ENCODE measurements around the gene OR52I2. TPM values are rescaled to one million over a fixed set of nuclear protein-coding genes. Genes with fewer than 3 reads are reported as not detected.
A peak's percentile ranks its signal among the peaks of the same experiment; 100 is the strongest.

The OR52I2 gene
- total RNA-seq, 1 experiment from 2014 or later, result not detected

DNA sequence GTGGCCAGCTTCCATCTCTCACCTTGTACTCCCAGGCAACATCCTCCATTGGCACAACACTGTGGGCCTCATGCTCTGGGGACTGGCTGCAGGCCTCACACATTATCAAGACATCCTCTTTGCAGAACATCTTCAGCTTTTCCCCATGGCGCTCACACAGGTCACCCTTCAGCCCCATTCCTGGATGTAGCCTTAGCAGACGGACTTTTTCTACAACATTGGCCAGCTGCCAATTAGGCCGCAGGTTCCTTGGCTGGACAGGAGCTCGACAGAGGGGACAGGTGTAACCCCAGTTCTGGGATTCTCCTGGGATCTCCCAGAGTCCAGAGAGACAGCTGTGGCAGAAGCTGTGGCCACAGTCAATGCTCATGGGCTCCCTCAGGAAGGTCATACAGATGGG, 23.5 kb downstream of the OR52I2 start:
- Histone ChIP-seq H3K4me1 (ENCODE audit: control insufficient read depth, insufficient read depth, low read length) (peaks cover 10% of the 10 kb centered on the region; the same call in 1 of the 2 replicates), H3K36me3 (ENCODE audit: control insufficient read depth, insufficient read depth, low read length) (no peaks in the 10 kb centered on the region), H3K27me3 (ENCODE audit: control insufficient read depth, insufficient read depth, low read length) (no peaks in the 10 kb centered on the region), H3K27ac (ENCODE audit: low read length) (no peak overlapping the region), H3K9me3 (ENCODE audit: control insufficient read depth, insufficient read depth, low read depth, low read length) (no peaks in the 10 kb centered on the region), H3K4me3 (ENCODE audit: low read depth in 2 of 2, low read length in 2 of 2) (no peak overlapping the region)
- intact Hi-C loops (cut with micrococcal nuclease; ENCODE audit: unreplicated experiment) (loop anchor here (10.0 kb wide), 1 partner anchor 420 kb away; no protein-coding TSS in a partner anchor), in situ Hi-C loops (cut with HindIII; ENCODE audit: low pct_unique_long_range_greater_than_20kb, low sequenced_read_pairs) (no loop called here)
- CTCF ChIA-PET, result no interaction called here
- TF ChIP-seq, protein P1, sequence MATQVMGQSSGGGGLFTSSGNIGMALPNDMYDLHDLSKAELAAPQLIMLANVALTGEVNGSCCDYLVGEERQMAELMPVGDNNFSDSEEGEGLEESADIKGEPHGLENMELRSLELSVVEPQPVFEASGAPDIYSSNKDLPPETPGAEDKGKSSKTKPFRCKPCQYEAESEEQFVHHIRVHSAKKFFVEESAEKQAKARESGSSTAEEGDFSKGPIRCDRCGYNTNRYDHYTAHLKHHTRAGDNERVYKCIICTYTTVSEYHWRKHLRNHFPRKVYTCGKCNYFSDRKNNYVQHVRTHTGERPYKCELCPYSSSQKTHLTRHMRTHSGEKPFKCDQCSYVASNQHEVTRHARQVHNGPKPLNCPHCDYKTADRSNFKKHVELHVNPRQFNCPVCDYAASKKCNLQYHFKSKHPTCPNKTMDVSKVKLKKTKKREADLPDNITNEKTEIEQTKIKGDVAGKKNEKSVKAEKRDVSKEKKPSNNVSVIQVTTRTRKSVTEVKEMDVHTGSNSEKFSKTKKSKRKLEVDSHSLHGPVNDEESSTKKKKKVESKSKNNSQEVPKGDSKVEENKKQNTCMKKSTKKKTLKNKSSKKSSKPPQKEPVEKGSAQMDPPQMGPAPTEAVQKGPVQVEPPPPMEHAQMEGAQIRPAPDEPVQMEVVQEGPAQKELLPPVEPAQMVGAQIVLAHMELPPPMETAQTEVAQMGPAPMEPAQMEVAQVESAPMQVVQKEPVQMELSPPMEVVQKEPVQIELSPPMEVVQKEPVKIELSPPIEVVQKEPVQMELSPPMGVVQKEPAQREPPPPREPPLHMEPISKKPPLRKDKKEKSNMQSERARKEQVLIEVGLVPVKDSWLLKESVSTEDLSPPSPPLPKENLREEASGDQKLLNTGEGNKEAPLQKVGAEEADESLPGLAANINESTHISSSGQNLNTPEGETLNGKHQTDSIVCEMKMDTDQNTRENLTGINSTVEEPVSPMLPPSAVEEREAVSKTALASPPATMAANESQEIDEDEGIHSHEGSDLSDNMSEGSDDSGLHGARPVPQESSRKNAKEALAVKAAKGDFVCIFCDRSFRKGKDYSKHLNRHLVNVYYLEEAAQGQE (IDR thresholded peaks at IDR 0.05; ENCODE audit: insufficient read depth in 1 of 2, low read depth in 2 of 2, low read length in 1 of 2), result no peak
- TF ChIP-seq SIN3A (IDR thresholded peaks at IDR 0.05; ENCODE audit: borderline replicate concordance, insufficient read depth, low read depth, low read length) (no peak), TCF7L2 (IDR thresholded peaks at IDR 0.05; ENCODE audit: low read depth, low read length) (no peak), POLR2AphosphoS5 (IDR thresholded peaks at IDR 0.05; ENCODE audit: low read depth, low read length) (no peak)
- TF ChIP-seq, protein P2, sequence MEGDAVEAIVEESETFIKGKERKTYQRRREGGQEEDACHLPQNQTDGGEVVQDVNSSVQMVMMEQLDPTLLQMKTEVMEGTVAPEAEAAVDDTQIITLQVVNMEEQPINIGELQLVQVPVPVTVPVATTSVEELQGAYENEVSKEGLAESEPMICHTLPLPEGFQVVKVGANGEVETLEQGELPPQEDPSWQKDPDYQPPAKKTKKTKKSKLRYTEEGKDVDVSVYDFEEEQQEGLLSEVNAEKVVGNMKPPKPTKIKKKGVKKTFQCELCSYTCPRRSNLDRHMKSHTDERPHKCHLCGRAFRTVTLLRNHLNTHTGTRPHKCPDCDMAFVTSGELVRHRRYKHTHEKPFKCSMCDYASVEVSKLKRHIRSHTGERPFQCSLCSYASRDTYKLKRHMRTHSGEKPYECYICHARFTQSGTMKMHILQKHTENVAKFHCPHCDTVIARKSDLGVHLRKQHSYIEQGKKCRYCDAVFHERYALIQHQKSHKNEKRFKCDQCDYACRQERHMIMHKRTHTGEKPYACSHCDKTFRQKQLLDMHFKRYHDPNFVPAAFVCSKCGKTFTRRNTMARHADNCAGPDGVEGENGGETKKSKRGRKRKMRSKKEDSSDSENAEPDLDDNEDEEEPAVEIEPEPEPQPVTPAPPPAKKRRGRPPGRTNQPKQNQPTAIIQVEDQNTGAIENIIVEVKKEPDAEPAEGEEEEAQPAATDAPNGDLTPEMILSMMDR (IDR thresholded peaks at IDR 0.05), result no peak
- POLR2A ChIA-PET, result no interaction called here
- DNase-seq (ENCODE audit: low read depth, low spot score) (no peak), ATAC-seq (no peak)
- BruUV-seq (replicated peaks), result no TSS peak

DNA sequence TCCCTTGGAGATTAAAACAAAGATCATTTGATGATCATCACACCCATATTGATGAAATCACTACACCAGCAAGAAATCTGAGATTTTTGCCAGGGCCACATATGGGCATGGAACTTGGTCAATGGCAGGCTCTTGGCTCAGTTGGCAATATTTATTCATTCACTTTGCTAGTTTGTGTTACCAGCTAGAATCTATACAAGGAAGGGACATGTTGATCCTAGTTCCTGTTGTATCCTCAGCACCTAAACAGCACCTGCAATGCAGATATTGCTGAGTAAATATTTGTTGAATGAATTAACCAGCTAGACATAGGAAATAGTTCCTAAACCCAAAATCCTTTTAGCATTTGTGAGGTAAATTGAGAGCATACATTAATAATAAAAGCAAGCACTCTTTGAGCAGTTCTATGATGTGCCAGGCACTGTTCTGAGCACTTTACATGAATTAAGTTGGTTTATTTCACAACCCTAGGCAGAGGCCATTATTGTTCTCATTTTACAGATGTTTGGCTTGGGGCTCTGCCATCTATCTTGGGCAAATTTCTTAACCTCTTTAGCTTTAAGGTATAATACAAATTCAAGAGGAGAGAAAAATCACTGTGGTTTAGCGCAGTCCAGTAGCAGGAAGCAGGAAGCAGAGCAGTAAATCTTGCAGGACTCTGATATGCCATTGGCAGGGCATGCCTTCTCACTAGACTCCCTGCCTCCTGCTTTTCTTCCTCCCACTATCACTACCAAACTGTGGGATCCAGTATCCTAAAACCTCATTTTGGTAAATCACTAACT, 24.9 kb downstream of the OR52I2 start:
- intact Hi-C loops (cut with micrococcal nuclease; ENCODE audit: unreplicated experiment) (loop anchor here (10.0 kb wide), 1 partner anchor 422 kb away; no protein-coding TSS in a partner anchor), in situ Hi-C loops (cut with HindIII; ENCODE audit: low pct_unique_long_range_greater_than_20kb, low sequenced_read_pairs) (no loop called here)
- no peak overlapping the region; the same call in 1 of the 2 replicates for H3K27ac ChIP-seq (ENCODE audit: low read length)
- H3K27me3 ChIP-seq (ENCODE audit: control insufficient read depth, insufficient read depth, low read length), result no peaks in the 10 kb centered on the region
- TF ChIP-seq, protein P2 (IDR thresholded peaks at IDR 0.05), result no peak
- TF ChIP-seq, protein P1 (IDR thresholded peaks at IDR 0.05; ENCODE audit: insufficient read depth in 1 of 2, low read depth in 2 of 2, low read length in 1 of 2), result no peak
- TF ChIP-seq TCF7L2 (IDR thresholded peaks at IDR 0.05; ENCODE audit: low read depth, low read length) (no peak), SIN3A (IDR thresholded peaks at IDR 0.05; ENCODE audit: borderline replicate concordance, insufficient read depth, low read depth, low read length) (no peak), POLR2AphosphoS5 (IDR thresholded peaks at IDR 0.05; ENCODE audit: low read depth, low read length) (no peak)
- BruUV-seq (replicated peaks), result no TSS peak
- ChIA-PET CTCF (interaction anchor here (1.0 kb wide), 1 partner anchor 1756 kb away, joined by 3 read pairs; no protein-coding TSS in a partner anchor), POLR2A (interaction anchor here (0.6 kb wide), 1 partner anchor 381 kb away, joined by 3 read pairs; no protein-coding TSS in a partner anchor)
- no peaks in the 10 kb centered on the region for H3K9me3 ChIP-seq (ENCODE audit: control insufficient read depth, insufficient read depth, low read depth, low read length)
- DNase-seq (ENCODE audit: low read depth, low spot score) (no peak), ATAC-seq (no peak)
- H3K4me3 ChIP-seq (ENCODE audit: low read depth in 2 of 2, low read length in 2 of 2), result peak overlapping the region; percentile 67 to 79
- H3K36me3 ChIP-seq (ENCODE audit: control insufficient read depth, insufficient read depth, low read length), result no peaks in the 10 kb centered on the region
- H3K4me1 ChIP-seq (ENCODE audit: control insufficient read depth, insufficient read depth, low read length), result peaks cover 10% of the 10 kb centered on the region; the same call in 1 of the 2 replicates

All from Panc1 (cell line).